ENCODE results near the gene SELENOI. TPM values are rescaled to one million over a fixed set of nuclear protein-coding genes. Genes with fewer than 3 reads are reported as not detected.
A peak's percentile ranks its signal among the peaks of the same experiment; 100 is the strongest.

The SELENOI gene
- total and polyA plus RNA-seq, 8 donors, result 15.9 to 34.4 (median 17.9) TPM

- Histone ChIP-seq H3K36me3 (no peaks in the 10 kb centered on the region), H3K27ac (no peak overlapping the region), H3K4me1 (no peaks in the 10 kb centered on the region), H3K4me3 (no peak overlapping the region), H3K9me3 (no peaks in the 10 kb centered on the region), H3K27me3 (no peaks in the 10 kb centered on the region)
- TF ChIP-seq CTCF (IDR thresholded peaks at IDR 0.05), result no peak
- DNase-seq (no peak), ATAC-seq (no peak)
- intact Hi-C loops (cut with DNase I), result no loop called here
Measured at GRCh38 chr2:26428846-26429245, 82.9 kb downstream of the SELENOI start.

- DNase-seq (peak in 1 of 4 donors; percentile 18), ATAC-seq (no peak)
- no peak overlapping the region for H3K4me3 ChIP-seq
- no peaks in the 10 kb centered on the region for H3K4me1 ChIP-seq
- H3K27ac ChIP-seq, result no peak overlapping the region
- no peak for TF ChIP-seq CTCF (IDR thresholded peaks at IDR 0.05)
- H3K27me3 ChIP-seq, result no peaks in the 10 kb centered on the region
- H3K36me3 ChIP-seq, result no peaks in the 10 kb centered on the region
- H3K9me3 ChIP-seq, result no peaks in the 10 kb centered on the region
- intact Hi-C loops (cut with DNase I), result no loop called here
Measured at GRCh38 chr2:26429779-26430578, 84.0 kb downstream of the SELENOI start.

GRCh38 chr2:26430826-26431225 lies 84.9 kb downstream of the SELENOI start:
- TF ChIP-seq CTCF (IDR thresholded peaks at IDR 0.05), result no peak
- DNase-seq (no peak), ATAC-seq (no peak)
- intact Hi-C loops (cut with DNase I), result no loop called here
- Histone ChIP-seq H3K4me1 (no peaks in the 10 kb centered on the region), H3K27me3 (no peaks in the 10 kb centered on the region), H3K36me3 (no peaks in the 10 kb centered on the region), H3K4me3 (no peak overlapping the region), H3K27ac (no peak overlapping the region), H3K9me3 (no peaks in the 10 kb centered on the region)

- no peak for DNase-seq
- Histone ChIP-seq H3K36me3 (no peaks in the 10 kb centered on the region), H3K27me3 (no peaks in the 10 kb centered on the region), H3K4me1 (no peaks in the 10 kb centered on the region), H3K4me3 (no peak overlapping the region), H3K9me3 (no peaks in the 10 kb centered on the region), H3K27ac (no peak overlapping the region)
- intact Hi-C loops (cut with DNase I), result no loop called here
- ATAC-seq, result no peak
- TF ChIP-seq CTCF (IDR thresholded peaks at IDR 0.05), result no peak
Measured at GRCh38 chr2:26432363-26432762, 86.4 kb downstream of the SELENOI start.

GRCh38 chr2:26432859-26433258 lies 86.9 kb downstream of the SELENOI start:
- no peak for ATAC-seq
- intact Hi-C loops (cut with DNase I), result no loop called here

More at GRCh38 chr2:26432859-26433258, 86.9 kb downstream of the SELENOI start:
- no peak for DNase-seq
- H3K36me3 ChIP-seq, result no peaks in the 10 kb centered on the region
- H3K4me1 ChIP-seq, result no peaks in the 10 kb centered on the region
- H3K27me3 ChIP-seq, result no peaks in the 10 kb centered on the region
- no peaks in the 10 kb centered on the region for H3K9me3 ChIP-seq
- TF ChIP-seq CTCF (IDR thresholded peaks at IDR 0.05), result no peak
- H3K27ac ChIP-seq, result no peak overlapping the region
- no peak overlapping the region for H3K4me3 ChIP-seq

Data from left lung (tissue), 10 donors.